IPS-18c (cell line): ENCODE data around the gene LRRC57.

Experiments
- H3K4me3 ChIP-seq: 2 replicates; pipeline ENCODE4 v1.7.0; 2013; ENCODE audit warnings: low read depth, mild to moderate bottlenecking, low read length, moderate library complexity; ENCODE audit not compliant: insufficient read depth
- H3K9me3 ChIP-seq: one replicate; pipeline ENCODE4 v1.6.1; 2013; ENCODE audit warnings: mild to moderate bottlenecking, low read length, moderate library complexity; ENCODE audit not compliant: control insufficient read depth, insufficient read depth

LRRC57 gene

GRCh38 chr15:42548249-42549031 lies at the start of gene LRRC57, which contains the start of gene HAUS2:
LRRC57 (minus strand) TSS chr15:42548793; CDS start chr15:42548434, 359 bp downstream.
HAUS2 (plus strand) TSS chr15:42548838; CDS start chr15:42548873, 35 bp downstream.
- peaks cover 3% of the 10 kb centered on the region for H3K9me3 ChIP-seq
- H3K4me3 ChIP-seq: peak within 1 kb of the TSS; percentile 95

- Histone ChIP-seq H3K4me3 (no peak overlapping the region), H3K9me3 (no peaks in the 10 kb centered on the region)
Observed at GRCh38 chr15:42595626-42596240, 47.1 kb upstream of the LRRC57 start.

GRCh38 chr15:42594095-42594494 lies 45.5 kb upstream of the LRRC57 start:
- Histone ChIP-seq H3K4me3 (no peak overlapping the region), H3K9me3 (no peaks in the 10 kb centered on the region)

- no peaks in the 10 kb centered on the region for H3K9me3 ChIP-seq
Observed at GRCh38 chr15:42593143-42593542, 44.5 kb upstream of the LRRC57 start.

GRCh38 chr15:42592716-42593115 lies 44.1 kb upstream of the LRRC57 start:
- Histone ChIP-seq H3K4me3 (no peak overlapping the region), H3K9me3 (no peaks in the 10 kb centered on the region)

More at GRCh38 chr15:42593143-42593542, 44.5 kb upstream of the LRRC57 start:
- no peak overlapping the region for H3K4me3 ChIP-seq

GRCh38 chr15:42591238-42591934 lies 42.8 kb upstream of the LRRC57 start:
- Histone ChIP-seq H3K9me3 (peaks cover 2% of the 10 kb centered on the region), H3K4me3 (no peak overlapping the region)

- Histone ChIP-seq H3K9me3 (peaks cover 2% of the 10 kb centered on the region), H3K4me3 (no peak overlapping the region)
Observed at GRCh38 chr15:42590619-42591237, 42.1 kb upstream of the LRRC57 start.

- H3K4me3 ChIP-seq: no peak overlapping the region
- peaks cover 2% of the 10 kb centered on the region for H3K9me3 ChIP-seq
Observed at GRCh38 chr15:42584031-42584765, 35.6 kb upstream of the LRRC57 start.

- Histone ChIP-seq H3K9me3 (peaks cover 2% of the 10 kb centered on the region), H3K4me3 (no peak overlapping the region)
Observed at GRCh38 chr15:42582569-42583375, 34.2 kb upstream of the LRRC57 start.

- H3K4me3 ChIP-seq: peak overlapping the region; percentile 44; the same call in 1 of the 2 replicates
- H3K9me3 ChIP-seq: no peaks in the 10 kb centered on the region
Observed at GRCh38 chr15:42581272-42581730, 32.7 kb upstream of the LRRC57 start.

- H3K9me3 ChIP-seq: no peaks in the 10 kb centered on the region
- H3K4me3 ChIP-seq: no peak overlapping the region
Observed at GRCh38 chr15:42578984-42579537, 30.5 kb upstream of the LRRC57 start.

GRCh38 chr15:42577514-42578031 lies 29.0 kb upstream of the LRRC57 start:
- no peaks in the 10 kb centered on the region for H3K9me3 ChIP-seq
- H3K4me3 ChIP-seq: no peak overlapping the region

GRCh38 chr15:42576776-42577175 lies 28.2 kb upstream of the LRRC57 start:
- Histone ChIP-seq H3K9me3 (no peaks in the 10 kb centered on the region), H3K4me3 (no peak overlapping the region)

- H3K4me3 ChIP-seq: peak overlapping the region; percentile 85
Observed at GRCh38 chr15:42576040-42576594, 27.5 kb upstream of the LRRC57 start.

More at GRCh38 chr15:42576040-42576594, 27.5 kb upstream of the LRRC57 start:
- H3K9me3 ChIP-seq: no peaks in the 10 kb centered on the region
